Measurements from ENCODE around the gene PRTG.
"Not testable (repeated sequence)": the region's sequence is repeated elsewhere in the genome, so short reads cannot be mapped to it uniquely, and the experiment has no call there.

PRTG gene

DNA sequence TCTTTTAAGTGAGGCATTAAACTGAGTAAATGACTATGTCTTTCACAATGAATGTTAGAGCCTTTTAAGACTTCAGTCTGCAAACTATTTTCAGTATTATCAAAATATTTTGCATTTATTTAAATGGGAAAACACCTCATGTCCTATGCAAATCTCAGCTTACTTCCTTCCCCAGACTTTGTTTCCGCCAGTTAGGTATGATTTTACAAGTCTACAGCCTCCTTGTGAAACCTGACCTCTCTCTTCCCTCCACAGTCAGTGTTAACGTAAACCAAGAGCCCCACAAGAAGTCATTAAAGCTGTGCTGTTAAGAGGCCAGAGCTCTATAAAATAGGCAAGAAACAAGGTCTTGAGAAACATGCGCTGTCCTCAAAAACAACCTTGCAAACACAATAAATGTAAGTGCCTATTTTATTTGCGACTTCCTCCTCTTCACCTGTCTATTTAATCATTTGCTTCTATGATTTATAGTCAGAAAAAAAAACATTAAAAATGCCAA lies 48.3 kb downstream of the PRTG start:
- no peak for DNase-seq

DNA sequence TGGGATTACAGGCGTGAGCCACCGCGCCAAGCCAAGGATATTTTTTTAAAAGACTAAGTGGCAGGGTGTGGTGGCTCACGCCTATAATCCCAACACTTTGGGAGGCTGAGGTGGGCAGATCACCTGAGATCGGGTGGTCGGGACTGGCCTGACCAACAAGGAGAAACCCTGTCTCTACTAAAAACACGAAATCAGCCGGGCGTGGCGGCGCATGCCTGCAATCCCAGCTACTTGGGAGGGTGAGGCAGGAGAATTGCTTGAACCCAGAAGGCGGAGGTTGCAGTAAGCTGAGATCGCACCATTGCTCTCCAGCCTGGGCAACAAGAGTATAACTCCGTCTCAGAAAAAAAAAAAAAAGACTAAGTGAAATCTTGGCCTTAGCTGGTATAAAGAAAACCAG lies 49.8 kb downstream of the PRTG start:
- DNase-seq: not testable (repeated sequence)

DNA sequence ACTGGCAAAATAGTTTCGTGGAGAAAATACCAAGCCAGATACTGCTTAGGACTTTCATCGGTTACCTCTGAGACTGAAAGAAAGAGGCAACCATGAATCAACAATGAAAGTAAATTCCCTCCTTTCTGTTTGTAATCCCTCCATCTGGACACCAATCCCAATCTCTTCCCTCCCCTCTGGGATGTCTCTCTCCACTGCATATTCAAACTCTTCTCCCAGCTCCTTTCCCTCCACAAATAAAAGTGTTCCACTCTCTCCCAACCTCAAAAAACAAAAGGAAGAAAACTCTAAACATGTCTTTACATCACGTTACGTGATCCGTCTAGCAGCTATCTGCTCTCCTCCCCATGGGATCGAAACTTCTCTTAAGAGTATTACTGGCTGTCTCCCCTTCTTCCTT lies 55.2 kb downstream of the PRTG start:
- no peak for DNase-seq

DNA sequence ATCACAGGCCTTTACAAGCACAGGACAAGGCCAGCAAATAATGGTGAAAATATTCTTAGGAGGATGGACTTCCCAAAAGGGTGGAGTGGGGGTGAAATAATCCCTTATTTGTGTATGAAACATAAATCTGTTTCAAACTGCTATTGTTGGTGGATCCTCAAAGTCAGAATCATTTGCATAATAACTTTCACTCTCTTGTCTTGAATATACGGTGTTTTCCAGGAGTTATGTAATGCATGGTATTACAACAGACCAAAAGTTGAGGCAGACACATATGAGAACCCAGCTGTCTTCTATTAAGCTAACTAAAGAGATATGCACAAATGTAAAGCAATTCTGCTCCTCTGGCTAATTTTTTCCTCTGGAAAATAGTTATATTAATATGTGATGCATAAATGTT lies 57.7 kb downstream of the PRTG start:
- peak; percentile 35 for DNase-seq

DNA sequence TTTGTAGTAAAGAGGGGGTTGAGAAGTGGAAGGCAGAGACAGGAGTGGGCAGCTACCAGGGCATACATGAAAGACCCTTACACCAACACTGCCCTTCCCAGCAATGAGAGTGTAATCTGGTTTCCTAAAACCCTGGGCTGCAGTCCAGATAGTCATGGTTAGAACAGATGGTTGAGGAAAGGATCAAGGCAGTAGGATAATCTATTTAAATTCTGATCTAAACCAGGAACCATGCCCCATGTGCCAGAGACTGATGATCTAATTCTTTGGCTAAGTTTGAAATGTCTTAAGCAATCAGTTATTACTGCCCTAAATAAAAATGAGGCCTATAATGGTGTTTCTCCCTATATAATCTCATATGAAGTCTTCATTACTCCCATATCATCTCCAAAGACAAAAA lies 59.6 kb downstream of the PRTG start:
- DNase-seq: no peak

DNA sequence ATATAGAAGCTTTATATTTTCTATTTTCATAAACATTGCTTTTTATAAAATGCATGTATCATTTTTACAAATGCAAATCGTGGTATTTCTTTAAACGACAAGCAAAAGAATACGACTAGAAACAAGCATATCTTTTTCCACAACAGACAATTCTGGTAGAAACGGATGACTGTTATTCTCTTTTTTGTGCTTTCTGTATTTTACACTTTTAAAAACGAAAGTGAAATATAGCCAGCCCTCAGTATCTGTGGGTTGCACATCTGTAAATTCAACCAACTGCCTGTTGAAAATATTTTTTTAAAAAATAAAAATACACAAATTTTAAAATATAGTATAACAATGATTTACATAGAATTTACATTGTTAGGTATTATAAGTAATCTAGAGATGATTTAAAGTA lies 61.3 kb downstream of the PRTG start:
- DNase-seq: peak; percentile 76

DNA sequence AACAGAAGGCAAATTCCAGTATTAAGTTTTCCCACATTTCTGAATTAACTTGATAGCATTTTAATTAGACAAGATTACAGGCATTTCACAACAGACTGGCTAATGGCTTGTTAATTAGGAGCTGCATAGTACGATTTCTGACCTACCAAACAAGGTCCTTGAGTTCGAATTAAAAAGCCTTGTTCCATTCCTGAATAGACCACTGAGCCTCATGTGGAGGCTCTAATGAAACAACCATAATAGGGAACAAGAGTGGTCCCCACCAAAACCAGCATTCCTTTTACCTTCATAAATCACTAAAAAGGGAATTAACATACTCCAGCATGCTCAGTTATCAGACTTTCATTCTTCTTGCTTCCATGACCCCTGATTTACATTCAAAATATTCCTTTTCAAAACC lies 66.4 kb downstream of the PRTG start:
- DNase-seq: no peak

DNA sequence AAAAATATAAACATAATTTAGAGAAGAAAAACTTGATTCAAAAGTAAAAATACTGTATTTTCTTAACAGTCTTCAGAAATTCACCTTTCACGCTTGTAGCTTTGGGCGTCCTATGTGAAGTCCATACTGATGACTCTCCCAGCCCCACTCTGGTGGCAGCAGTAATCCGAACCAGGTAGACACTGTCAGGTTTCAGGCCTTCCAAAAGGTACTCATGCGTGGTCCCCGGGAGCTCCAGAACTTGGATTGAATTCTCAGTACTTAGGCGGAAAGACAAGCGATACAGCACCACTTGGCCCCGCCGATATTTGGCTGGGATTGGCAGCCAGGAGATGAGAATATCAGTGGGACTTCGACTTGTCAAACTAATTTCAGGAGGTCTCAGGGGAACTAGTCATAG lies 69.7 kb downstream of the PRTG start:
- DNase-seq: no peak

DNA sequence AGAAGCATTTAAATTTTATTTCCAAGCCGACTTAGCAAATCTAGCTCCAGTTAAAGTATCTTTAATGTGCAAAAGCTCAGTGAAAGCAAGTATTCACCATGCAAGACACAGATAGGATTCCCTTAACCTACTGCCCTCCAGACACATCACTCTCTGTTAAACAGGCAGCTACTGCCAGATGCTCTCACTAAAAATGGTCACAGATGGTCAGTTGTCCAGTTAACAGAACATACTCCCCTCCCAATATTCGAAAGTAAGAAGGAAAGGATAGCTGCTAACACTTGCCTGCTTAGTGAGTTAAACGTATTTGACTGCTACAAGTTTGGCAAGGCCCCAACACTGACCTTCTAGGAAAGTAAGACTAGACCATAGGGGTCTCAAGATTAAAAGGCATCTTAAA lies 73.7 kb downstream of the PRTG start:
- no peak for DNase-seq

DNA sequence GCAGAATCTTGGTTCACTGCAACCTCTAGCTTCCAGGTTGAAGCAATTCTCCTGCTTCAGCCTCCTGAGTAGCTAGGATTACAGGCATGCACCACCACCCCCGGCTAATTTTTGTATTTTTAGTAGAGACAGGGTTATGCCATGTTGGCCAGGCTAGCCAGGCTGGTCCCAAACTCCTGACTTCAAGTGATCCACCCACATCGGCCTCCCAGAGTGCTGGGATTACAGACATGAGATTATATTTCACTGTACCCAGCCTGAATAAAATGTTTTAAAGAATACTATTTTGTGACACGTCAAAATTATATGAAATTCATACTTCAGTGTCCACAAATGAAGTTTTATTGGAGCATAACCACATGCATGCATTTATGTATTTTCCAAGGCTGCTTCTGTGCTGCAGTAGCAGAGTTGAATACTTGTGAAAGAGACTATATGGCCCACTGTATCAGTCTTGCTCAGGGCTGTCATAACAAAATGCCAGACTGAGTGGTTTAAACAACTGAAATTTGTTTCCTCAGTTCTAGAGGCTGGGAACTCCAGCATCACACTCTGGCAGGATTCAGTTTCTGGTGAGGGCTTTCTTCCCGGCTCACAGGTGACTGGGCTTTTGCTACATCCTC lies 77.2 kb downstream of the PRTG start:
- DNase-seq: no peak

DNA sequence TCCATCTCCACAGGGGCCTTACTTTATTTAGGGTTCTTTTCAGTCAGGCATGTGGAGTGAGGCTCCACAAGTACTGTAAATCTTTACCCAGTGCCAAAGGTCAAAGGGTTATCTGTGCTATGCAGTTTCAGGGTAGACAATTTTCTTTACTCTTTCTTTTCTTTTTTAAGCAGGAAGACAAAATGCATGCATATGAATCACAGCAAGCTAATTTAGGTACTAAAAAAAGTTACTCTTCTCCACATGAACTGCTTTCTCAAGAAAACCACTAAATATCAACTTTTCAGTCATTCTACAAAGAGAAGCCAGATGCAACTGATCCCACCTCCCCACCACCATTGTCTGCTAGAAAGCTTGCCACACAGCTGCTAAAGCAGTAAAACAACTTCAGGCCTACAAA lies 81.5 kb downstream of the PRTG start:
- peak; percentile 10 for DNase-seq

DNA sequence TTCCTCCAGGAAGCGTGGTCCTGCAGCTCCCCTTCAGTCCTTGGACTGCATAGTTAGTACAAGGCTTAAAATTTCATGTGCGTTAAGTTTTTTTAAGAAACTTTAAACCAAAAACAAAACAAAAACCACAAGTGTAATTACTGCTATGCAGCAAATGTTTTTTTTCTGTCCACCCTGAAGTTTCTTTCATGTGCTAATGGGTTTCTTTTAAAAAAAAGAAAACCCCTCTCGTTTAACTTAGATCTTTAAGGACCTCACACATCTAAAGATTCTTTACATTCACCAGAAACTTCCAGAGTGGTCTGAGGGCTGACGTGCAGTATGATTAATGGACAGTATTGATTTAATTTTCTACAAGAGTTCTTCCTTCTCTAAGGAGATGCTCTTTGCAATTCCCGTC lies 82.8 kb downstream of the PRTG start:
- DNase-seq: no peak

DNA sequence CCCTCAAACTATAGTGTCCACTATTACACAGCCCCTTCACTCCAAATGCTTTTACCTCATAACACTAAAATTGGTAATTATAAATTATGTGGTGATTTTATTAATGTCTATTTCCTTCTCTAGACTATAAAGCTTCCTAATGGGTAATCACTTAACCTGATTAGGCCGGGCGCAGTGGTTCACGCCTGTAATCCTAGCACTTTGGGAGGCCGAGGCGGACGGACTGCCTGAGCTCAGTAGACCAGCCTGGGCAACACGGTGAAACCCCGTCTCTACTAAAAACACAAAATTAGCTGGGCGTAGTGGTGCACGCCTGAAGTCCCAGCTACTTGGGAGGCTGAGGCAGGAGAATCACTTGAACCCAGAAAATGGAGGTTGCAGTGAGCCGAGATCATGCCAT lies 83.5 kb downstream of the PRTG start:
- DNase-seq: no peak

DNA sequence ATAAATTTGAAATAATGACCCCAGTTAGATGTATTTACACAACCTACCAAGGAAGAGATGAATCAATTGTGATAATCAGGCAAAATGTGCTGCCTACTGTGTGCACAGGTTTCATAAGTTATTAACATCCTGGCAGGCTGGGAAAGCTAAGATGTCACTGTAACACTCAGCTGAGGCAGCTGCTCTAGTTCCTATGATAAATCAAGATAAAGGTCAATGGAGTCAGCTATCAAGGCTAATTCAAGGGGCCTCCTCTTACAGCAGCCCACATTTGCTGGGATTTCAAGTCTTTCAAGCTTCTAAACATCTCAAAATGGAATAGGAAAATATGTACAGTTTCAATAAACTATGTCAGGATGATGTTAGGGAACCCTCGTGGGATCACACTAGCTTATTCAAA lies 84.1 kb downstream of the PRTG start:
- no peak for DNase-seq

DNA sequence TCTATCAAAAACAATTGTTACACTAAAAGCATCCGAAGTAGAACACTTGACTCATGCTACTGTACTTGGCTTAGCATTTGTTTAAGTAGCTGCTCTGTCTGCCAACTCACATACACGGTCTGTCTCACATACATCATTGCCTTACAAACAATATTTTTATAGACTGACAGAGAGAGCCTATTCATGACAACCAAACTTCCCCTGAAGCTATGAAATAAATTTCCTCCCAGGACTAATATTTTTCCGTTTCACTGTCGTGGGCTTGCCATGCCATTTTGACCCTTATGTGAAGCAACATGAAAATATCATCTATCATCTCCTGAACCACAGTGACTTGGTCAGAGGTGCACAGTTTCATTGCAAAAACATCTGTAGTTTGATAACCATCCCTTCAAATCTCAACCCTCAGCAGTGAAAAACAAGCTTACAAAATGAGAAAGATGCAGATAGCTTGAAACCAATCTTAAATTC lies 88.4 kb downstream of the PRTG start:
- DNase-seq: no peak

DNA sequence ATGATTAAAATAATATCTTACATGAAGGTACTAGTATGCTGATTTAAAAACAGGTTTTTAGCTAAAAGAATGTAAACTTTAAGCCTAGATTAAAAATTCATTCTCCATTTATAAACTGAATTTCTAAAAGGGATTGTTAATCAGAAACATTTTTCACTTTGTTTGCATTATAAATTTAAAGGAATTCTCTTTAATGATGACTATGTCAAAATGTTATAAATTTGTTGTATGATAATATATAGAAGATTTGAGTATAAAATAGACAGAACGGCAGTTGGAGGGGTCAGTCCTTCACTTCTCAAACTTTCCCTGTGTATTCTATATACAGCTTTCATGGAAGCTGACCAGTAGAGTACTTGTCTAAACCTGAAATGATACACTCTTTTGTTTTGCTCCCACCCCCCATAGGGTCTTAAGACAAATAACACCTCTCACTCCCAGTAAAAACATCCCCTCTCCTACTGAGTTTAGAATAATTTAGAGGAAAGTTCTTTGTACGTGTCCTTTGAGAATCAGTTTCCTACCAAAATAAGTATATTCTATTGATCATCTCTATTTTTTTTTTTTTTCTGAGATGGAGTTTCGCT lies 90.0 kb downstream of the PRTG start:
- DNase-seq: no peak

DNA sequence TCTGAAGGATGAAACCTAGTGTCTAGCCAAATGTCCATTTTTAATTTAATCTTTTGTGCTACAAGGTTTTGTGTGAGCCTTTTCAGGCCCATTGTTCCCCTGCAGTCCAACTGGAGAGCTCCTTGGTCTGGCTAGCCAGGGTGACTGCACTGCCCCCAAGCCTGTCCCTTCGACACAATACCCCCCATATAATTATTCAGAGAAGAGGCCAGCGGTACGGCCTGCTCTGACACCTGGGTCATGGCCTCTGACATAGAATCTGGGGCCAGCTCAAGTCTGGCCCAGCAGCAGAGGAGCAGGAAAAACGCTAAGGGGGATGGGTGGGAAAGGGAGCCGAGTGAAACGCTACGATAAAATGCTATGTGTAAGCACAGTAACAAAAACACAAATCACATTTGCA lies 90.6 kb downstream of the PRTG start:
- no peak for DNase-seq

DNA sequence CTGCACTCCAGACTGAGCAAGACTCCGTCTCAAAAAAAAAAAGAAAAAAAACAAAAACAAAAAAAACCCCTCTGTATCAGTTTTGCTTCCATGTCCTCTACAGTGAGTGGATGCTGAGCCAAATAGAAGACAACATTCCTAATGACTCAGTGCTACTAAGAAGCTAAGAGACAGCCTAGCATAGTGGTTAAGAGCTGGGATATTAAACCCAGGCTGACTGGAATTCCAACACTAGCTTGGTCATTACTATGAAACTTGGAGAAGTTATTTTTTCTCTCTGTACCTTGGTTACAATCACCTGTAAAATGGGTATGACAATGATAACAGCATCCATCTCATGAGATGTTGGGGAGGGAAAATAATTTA lies 93.9 kb downstream of the PRTG start:
- DNase-seq: no peak

DNA sequence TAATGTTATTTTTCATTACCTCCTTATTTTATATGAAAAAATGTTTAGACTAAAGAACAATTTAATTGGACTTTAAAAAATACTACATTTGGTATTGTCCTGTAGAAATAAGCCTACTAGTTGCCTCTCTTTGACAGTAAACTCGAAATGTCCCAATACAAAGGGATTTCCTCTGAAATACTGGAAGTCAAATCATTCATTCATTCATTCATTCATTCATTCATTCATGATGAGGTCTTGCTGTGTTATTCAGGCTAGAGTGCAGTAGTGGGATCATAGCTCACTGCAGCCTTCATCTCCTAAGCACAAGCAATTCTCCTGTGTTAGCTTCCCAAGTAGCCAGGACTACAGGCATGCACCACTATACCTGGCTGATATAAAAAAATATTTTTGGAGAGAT lies 104.2 kb downstream of the PRTG start:
- no peak for DNase-seq

DNA sequence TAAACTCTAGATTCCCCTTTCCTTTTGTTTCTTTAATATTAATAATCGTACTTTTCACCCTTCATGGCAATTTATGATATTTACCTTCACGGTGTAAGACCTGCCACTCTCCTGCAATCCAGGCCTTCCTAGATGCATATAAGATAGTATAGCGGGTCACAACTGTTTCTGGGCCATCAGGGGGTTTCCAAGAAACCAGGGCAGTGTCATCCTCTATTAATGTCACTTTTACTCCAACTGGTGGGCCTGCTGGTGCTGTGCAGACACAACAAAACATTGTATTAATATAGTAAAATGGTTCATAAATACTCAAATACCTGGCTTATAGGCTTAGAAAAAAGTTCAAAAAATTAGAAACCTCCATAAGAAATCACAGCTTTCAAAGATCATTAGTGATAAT lies 105.9 kb downstream of the PRTG start:
- DNase-seq: no peak

DNA sequence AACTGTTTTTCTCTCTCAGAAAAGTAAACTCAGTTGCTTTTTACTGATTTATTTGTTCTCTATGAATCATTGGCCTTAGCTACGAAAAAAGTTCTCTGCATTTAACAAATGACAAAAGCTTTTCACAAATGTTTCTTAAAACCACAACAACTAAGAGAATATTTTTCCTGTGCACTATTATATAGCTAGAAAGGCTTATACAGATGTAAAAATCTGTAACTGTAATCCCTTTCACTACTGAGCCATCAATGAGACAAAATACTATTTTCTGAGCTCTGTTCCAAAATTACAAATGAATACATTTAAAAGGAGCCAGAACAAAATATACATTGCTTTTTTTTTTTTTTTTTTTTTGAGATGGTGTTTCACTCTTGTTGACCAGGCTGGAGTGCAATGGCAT lies 109.2 kb downstream of the PRTG start:
- DNase-seq: no peak

DNA sequence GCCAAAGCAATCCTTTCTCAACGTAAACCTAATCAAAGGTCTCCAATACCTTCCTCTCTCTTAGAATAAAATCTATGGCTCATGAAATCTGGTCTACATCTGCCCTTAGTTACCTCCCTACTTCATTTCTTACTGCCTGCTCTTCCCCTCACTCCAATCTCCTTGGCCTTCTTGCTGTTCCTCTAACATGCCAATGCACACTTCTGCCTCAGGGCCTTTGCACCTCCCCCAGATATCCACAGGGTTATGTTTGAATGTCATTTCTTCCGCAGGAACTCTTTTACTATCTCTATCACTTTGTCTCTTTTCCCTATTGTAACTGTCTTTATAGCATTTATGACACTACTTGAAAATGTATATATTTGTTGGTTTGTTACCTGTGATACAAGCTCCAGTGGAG lies 110.5 kb downstream of the PRTG start:
- no peak for DNase-seq

DNA sequence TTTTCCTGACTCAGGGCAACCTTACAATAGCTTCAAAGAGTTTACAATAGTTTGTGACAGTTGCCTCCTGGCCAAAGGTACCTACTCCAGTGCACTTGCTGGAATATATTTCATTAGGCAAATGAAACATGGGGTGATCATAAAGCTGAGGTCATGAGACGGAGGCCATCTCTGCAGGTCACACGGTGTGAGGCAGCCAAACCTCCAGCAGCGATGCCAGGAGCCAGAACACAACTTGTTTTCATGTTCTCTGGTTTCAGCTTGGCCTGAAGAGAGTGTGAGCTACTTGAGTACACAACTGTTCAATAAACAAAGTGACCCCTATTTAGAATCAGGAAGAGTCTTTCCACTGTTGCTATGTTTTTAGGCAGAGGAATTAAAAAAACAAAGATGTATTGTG lies 112.1 kb downstream of the PRTG start:
- no peak for DNase-seq

DNA sequence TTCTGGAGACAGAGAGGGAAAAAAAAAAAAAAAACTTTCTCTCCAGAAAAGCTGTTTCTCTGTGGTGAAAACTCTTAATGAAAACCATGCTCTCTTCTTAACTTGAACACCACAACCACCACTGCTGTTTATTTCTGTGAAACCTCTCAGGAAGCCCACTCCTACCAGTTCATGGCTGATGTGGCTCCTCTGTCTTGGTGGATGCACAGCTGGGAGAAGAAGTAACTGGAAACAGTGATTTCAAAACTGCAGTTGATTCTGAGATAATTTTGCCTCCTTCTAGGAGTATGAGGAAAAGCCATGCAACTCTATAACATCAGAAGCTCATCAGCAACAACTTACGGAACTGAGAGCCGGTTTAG lies 114.6 kb downstream of the PRTG start:
- DNase-seq: no peak

DNA sequence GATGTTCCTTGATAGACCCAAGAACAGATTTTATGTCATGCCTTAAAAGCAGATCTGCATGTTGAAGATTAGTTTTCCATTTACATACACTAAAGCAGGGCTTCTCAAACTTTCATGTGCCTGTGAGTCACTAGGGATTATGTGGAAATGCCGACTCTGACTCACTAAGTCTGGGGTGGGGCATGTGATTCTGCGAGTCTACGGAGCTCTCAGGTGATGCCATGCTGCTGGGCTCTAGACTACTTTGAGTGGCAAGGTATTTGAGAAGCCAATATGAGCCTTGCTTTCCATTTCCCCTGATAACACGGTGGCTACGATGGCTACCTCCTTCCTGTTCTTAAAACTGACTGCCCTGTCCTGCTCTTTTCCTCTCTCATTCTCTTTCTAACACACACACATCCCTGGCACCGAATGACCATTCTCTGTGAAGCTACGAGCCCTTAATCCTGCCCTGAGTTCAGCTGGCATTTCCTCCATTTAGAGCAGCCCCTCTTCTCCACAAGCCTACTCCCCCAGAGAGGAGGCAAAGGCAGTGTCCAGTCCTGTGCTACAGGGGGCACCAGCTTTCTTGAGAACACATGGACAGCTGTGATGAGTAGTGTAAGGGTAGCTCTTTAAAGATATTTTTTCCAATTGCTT lies 115.1 kb downstream of the PRTG start:
- DNase-seq: peak; percentile 66

Measured in OCI-M1 (cell line).